Thoracic aorta (tissue), 2 donors: ENCODE data around the gene FIG4. TPM values are rescaled to one million over a fixed set of nuclear protein-coding genes. Genes with fewer than 3 reads are reported as not detected.
"Not testable (repeated sequence)": the region's sequence is repeated elsewhere in the genome, so short reads cannot be mapped to it uniquely, and the experiment has no call there.

Experiments used
- ATAC-seq: fragments of 150-250 bp; one replicate; pipeline ENCODE4 v1.8.0; 2017; ENCODE audit warnings: low read depth; ENCODE audit not compliant: insufficient number of reproducible peaks, low FRiP score
- DNase-seq: peaks from one replicate; pipeline ENCODE4 v3.0.0-alpha.2; 2020; ENCODE audit warnings: low spot score
- H3K27ac ChIP-seq, 2 donors: fragments of 200-600 bp; sonication (generic); 1 replicate in 1 of 2; 2 replicates in 1 of 2; pipeline ENCODE4 v1.5.1; 2016; ENCODE audit warnings: mild to moderate bottlenecking in 2 of 2, moderate library complexity in 2 of 2
- H3K27me3 ChIP-seq: fragments of 200-600 bp; sonication (generic); replicated peaks from 2 replicates; pipeline ENCODE4 v1.6.0; 2016; ENCODE audit warnings: mild to moderate bottlenecking; ENCODE audit not compliant: insufficient read depth
- H3K36me3 ChIP-seq: fragments of 200-600 bp; sonication (generic); one replicate; pipeline ENCODE4 v1.5.1; 2016
- H3K4me1 ChIP-seq, 2 donors: fragments of 200-600 bp; sonication (generic); 1 replicate in 1 of 2; 2 replicates in 1 of 2; pipeline versions ENCODE4 v1.5.1 to v1.6.0; 2016; ENCODE audit warnings: low read depth in 2 of 2, mild to moderate bottlenecking in 1 of 2; ENCODE audit not compliant: control insufficient read depth in 1 of 2
- H3K4me3 ChIP-seq: fragments of 200-600 bp; sonication (generic); 2 replicates; pipeline ENCODE4 v1.5.1; 2016; ENCODE audit warnings: mild to moderate bottlenecking
- H3K9me3 ChIP-seq: fragments of 200-600 bp; sonication (generic); 2 replicates; pipeline ENCODE4 v1.5.1; 2016
- total RNA-seq, 2 donors: library from RNA; depleted of rRNA; stranded (reverse); fragments of >200 nt; gene quantifications; one replicate each; pipeline versions ENCODE4 v1.1.0 to v1.2.3, GENCODE V29; 2016
- TF ChIP-seq, protein P1 (sequence below): fragments of 200-600 bp; sonication (generic); IDR thresholded peaks from one replicate; pipeline ENCODE4 v1.5.1; 2019; ENCODE audit warnings: antibody characterized with exemption

The FIG4 gene
- total RNA-seq, 2 donors from 2014 or later = 12.9 to 49.5 TPM

DNA sequence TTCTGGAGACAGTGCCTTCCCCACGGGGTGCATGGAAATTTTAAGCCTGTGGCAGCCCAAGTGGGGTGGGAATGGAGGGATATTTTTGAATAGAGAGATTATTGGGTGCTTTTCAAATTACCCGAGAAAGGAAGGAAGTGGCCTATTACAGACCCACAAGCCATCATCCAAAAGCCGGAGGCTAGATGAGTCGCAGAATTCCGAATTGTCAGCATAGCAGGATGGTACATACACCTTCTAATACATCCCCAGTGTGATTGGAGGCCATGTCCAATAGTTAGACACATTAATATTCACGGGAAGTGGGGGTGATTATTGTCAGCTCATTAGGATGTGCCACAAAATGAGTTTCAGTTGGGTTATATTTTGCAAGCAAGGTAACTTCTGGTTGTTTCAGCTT is 133.0 kb downstream of the FIG4 start:
- ATAC-seq (no peak), DNase-seq (no peak)
- Histone ChIP-seq H3K4me1 (no peaks in the 10 kb centered on the region), H3K27ac (no peak overlapping the region), H3K36me3 (peaks cover 18% of the 10 kb centered on the region), H3K9me3 (no peaks in the 10 kb centered on the region), H3K27me3 (no peaks in the 10 kb centered on the region), H3K4me3 (no peak overlapping the region)
- TF ChIP-seq, protein P1, sequence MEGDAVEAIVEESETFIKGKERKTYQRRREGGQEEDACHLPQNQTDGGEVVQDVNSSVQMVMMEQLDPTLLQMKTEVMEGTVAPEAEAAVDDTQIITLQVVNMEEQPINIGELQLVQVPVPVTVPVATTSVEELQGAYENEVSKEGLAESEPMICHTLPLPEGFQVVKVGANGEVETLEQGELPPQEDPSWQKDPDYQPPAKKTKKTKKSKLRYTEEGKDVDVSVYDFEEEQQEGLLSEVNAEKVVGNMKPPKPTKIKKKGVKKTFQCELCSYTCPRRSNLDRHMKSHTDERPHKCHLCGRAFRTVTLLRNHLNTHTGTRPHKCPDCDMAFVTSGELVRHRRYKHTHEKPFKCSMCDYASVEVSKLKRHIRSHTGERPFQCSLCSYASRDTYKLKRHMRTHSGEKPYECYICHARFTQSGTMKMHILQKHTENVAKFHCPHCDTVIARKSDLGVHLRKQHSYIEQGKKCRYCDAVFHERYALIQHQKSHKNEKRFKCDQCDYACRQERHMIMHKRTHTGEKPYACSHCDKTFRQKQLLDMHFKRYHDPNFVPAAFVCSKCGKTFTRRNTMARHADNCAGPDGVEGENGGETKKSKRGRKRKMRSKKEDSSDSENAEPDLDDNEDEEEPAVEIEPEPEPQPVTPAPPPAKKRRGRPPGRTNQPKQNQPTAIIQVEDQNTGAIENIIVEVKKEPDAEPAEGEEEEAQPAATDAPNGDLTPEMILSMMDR = no peak

DNA sequence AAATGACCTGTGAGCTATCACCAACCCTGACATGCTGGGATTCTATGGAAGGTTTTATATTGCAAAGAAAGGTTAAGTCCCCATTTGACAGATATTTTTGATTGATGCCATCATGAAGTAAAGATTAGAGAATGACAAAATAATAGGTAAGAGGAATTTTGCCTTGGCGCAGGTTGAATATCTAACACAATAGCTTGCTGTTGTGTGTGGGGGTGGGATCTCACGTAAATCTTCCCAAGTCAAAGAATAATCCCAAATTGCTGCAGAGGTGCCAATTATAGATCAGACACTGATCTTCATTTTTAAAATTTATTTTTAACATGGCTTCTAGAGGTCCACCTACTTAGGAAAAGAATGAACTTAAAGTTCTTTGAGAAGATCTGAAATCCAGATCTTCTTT is 135.5 kb downstream of the FIG4 start:
- H3K9me3 ChIP-seq = no peaks in the 10 kb centered on the region
- DNase-seq = no peak
- TF ChIP-seq, protein P1 = no peak
- no peak for ATAC-seq
- no peak overlapping the region for H3K4me3 ChIP-seq
- no peaks in the 10 kb centered on the region for H3K27me3 ChIP-seq
- H3K36me3 ChIP-seq = peaks cover 18% of the 10 kb centered on the region
- no peaks in the 10 kb centered on the region for H3K4me1 ChIP-seq
- H3K27ac ChIP-seq = no peak overlapping the region

DNA sequence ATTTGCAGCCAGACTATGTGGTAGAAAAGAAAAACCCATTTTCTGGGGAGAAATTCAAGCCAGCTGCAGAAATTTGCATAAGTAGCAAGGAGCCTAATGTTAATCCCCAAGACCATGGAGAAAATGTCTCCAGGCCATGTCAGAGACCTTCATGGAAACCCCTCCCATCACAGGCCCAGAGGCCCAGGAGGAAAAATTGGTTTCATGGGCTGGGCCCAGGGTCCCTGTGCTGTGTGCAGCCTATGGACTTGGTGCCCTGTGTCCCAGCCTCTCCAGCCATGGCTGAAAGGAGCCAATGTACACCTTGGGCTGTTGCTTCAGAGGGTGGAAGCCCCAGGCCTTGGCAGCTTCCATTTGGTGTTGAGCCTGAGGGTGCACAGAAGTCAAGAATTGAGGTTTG is 140.3 kb downstream of the FIG4 start:
- H3K27me3 ChIP-seq, H3K27ac ChIP-seq, H3K36me3 ChIP-seq, H3K9me3 ChIP-seq, H3K4me3 ChIP-seq, H3K4me1 ChIP-seq, DNase-seq, ATAC-seq: not testable (repeated sequence)

DNA sequence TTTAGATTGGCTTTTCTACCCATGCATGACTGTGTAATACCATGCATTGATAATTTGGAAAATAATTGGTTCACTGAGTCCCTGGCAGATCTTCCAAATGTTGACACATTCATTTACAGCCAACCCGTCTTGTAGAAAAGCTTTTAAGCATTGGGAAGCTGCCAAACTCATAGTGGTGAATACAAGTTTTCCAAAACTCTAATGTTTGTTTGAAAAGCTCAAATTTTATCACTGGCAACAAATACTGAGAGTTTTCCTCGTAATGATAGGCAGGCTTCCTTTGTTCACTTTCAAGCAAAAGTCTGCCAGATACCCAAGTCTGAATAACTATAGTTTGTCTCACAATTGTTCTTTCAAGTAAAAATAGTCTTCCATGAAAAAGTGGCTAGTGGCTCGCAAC is 143.0 kb downstream of the FIG4 start:
- Histone ChIP-seq H3K4me1 (no peaks in the 10 kb centered on the region), H3K9me3 (no peaks in the 10 kb centered on the region), H3K27me3 (no peaks in the 10 kb centered on the region), H3K27ac (no peak overlapping the region), H3K36me3 (peaks cover under 1% of the 10 kb centered on the region), H3K4me3 (no peak overlapping the region)
- no peak for DNase-seq
- TF ChIP-seq, protein P1 = no peak
- ATAC-seq = no peak

DNA sequence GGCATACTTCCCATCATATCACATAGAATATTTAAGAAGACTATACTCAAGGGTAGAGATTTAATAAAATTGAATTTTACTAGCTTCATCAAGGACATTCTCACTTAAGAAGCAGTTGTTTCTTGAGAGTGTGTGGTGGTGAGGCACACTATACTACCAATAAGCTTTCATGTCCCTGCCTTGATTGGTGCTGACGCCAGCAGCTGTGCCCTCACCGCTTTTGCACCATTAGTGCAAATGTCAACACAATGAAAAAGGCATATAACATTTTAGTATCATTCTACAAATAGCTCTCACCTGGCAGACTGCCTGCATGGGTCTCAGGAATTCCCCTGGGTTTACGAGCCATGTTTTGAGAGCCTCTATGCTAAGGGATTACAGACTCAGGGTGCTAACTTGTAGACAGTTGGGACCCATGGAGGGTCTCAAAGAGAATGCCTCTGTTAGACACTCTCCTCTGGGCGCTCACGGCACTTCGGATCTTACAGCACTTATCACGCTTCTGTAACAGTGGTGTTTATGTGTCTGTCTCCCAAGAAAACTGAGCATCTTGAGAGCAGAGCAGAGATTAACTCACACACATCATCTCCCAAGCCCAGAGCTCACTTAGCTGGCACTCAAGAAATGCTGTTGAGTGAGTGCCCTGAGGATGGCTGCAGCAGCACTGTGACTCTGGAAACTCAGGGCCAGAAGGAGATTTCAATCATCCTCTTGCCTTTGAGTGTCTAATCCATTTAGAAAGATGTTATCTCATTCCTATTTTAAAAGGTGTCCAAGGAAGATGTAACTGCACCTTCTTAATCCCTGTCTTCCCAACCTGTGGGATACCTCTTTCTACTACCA is 143.7 kb downstream of the FIG4 start:
- no peaks in the 10 kb centered on the region for H3K27me3 ChIP-seq
- H3K4me1 ChIP-seq = no peaks in the 10 kb centered on the region
- H3K36me3 ChIP-seq = no peaks in the 10 kb centered on the region
- no peak overlapping the region for H3K27ac ChIP-seq
- H3K9me3 ChIP-seq = no peaks in the 10 kb centered on the region
- ATAC-seq (no peak), DNase-seq (no peak)
- no peak overlapping the region for H3K4me3 ChIP-seq
- TF ChIP-seq, protein P1 = no peak

DNA sequence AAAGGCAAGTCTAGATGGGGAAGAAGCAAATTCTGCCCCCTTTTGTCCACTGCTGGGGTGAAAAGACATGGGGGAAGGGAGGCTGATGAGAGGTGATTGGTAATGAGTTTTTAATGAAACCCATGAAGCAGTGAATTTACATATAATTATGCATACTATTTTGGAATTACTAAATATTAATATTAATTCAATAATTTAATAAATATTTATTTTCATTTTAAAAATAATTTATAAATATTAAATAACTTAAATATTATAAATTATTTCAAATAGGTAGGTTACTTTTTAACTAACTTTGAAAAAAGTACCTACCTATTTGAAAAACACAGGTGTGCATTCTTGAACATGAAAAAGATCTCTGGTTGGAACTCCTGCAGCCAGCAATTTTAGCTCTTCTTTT is 148.9 kb downstream of the FIG4 start:
- H3K27me3 ChIP-seq = no peaks in the 10 kb centered on the region
- no peak overlapping the region for H3K27ac ChIP-seq
- no peaks in the 10 kb centered on the region for H3K36me3 ChIP-seq
- TF ChIP-seq, protein P1 = no peak
- no peaks in the 10 kb centered on the region for H3K9me3 ChIP-seq
- no peak overlapping the region for H3K4me3 ChIP-seq
- DNase-seq = no peak
- no peaks in the 10 kb centered on the region for H3K4me1 ChIP-seq
- no peak for ATAC-seq
